WI38 (cell line): Measurements from ENCODE around the gene FNDC7.

Source experiments
- H3K4me3 ChIP-seq: 2 replicates; pipeline ENCODE4 v1.5.1; 2011; ENCODE audit warnings: low read depth, mild to moderate bottlenecking, control low read depth, low read length
- CTCF ChIP-seq: IDR thresholded peaks from 2 replicates; pipeline ENCODE4 v1.5.1; 2012; ENCODE audit warnings: low read depth, mild to moderate bottlenecking, control low read depth, low read length

The FNDC7 gene

GRCh38 chr1:108747171-108747850 lies 34.6 kb downstream of the FNDC7 start:
- no peak for TF ChIP-seq CTCF
- H3K4me3 ChIP-seq = peak overlapping the region; percentile 91

GRCh38 chr1:108747898-108748297 lies 35.2 kb downstream of the FNDC7 start:
- peak overlapping the region; percentile 91 for H3K4me3 ChIP-seq
- TF ChIP-seq CTCF = no peak

GRCh38 chr1:108749081-108749480 lies 36.4 kb downstream of the FNDC7 start:
- TF ChIP-seq CTCF = no peak

GRCh38 chr1:108750476-108751181 lies 37.9 kb downstream of the FNDC7 start:
- no peak for TF ChIP-seq CTCF
- H3K4me3 ChIP-seq = no peak overlapping the region

More at GRCh38 chr1:108749081-108749480, 36.4 kb downstream of the FNDC7 start:
- no peak overlapping the region for H3K4me3 ChIP-seq

- H3K4me3 ChIP-seq = no peak overlapping the region
- TF ChIP-seq CTCF = no peak
Observed at GRCh38 chr1:108753363-108753762, 40.7 kb downstream of the FNDC7 start.

- TF ChIP-seq CTCF = no peak
- H3K4me3 ChIP-seq = no peak overlapping the region
Observed at GRCh38 chr1:108758796-108759195, 46.1 kb downstream of the FNDC7 start.

- no peak overlapping the region for H3K4me3 ChIP-seq
- no peak for TF ChIP-seq CTCF
Observed at GRCh38 chr1:108767115-108767514, 54.4 kb downstream of the FNDC7 start.
